Astrocyte of the spinal cord (primary cell): ENCODE data around the gene ABCC1.
"Not testable (repeated sequence)": the region's sequence is repeated elsewhere in the genome, so short reads cannot be mapped to it uniquely, and the experiment has no call there.

Experiments
- DNase-seq: peaks from one replicate; pipeline ENCODE4 v3.0.0; 2011; ENCODE audit warnings: low read depth, low spot score
- H3K4me3 ChIP-seq: 2 replicates; pipeline ENCODE4 v1.5.1; 2011; ENCODE audit warnings: low read depth, mild to moderate bottlenecking, low read length, moderate library complexity
- in situ Hi-C: cut with HindIII; loops from 2 replicates; pipeline ENCODE4 v1.10.0; 2017; ENCODE audit warnings: low sequenced_read_pairs
- TF ChIP-seq, protein P1 (sequence below): IDR thresholded peaks from 2 replicates; pipeline ENCODE4 v1.5.1; 2012; ENCODE audit warnings: low read depth, mild to moderate bottlenecking, low read length, inconsistent platforms

ABCC1 gene

DNA sequence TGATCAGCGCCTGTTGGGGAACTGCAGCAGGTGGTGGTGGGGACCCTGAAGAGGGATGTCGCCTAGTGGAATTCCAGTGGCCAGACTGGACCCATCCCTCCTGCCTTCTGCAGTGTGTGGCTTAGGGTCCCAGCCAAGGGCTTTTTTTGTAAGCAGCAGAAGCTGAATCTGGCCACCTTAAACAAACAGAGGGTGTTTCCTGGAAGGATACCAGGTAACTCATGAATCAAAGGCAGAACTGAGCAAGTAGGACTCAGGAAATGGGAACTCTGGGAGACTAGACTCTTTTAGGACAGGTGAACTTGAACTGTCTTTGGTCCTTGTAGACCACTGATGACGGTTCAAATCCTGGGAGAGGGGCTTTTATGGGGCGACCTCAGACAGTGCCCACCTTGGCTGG, 149.9 kb downstream of the ABCC1 start:
- H3K4me3 ChIP-seq, result no peak overlapping the region
- TF ChIP-seq, protein P1, sequence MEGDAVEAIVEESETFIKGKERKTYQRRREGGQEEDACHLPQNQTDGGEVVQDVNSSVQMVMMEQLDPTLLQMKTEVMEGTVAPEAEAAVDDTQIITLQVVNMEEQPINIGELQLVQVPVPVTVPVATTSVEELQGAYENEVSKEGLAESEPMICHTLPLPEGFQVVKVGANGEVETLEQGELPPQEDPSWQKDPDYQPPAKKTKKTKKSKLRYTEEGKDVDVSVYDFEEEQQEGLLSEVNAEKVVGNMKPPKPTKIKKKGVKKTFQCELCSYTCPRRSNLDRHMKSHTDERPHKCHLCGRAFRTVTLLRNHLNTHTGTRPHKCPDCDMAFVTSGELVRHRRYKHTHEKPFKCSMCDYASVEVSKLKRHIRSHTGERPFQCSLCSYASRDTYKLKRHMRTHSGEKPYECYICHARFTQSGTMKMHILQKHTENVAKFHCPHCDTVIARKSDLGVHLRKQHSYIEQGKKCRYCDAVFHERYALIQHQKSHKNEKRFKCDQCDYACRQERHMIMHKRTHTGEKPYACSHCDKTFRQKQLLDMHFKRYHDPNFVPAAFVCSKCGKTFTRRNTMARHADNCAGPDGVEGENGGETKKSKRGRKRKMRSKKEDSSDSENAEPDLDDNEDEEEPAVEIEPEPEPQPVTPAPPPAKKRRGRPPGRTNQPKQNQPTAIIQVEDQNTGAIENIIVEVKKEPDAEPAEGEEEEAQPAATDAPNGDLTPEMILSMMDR, result no peak
- in situ Hi-C loops, result no loop called here
- DNase-seq, result no peak

DNA sequence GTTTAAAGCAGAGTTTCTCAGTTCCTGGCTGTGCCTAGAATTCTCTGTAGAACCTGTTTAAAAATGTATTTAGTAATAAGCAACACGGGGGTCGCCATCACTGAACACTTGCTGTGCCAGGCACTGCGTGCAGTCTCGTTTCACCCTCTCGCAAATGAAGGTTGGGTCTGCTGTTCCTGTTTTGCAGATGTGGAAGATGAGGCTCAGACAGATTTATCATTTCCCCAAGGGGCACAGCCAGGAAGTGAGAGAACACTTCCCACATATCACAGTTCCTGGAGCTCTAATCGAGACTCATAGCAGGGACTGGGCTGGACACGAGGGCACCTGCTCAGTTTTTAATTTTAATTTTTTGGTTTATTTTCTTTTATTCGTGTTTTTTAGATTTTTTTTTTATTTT, 151.2 kb downstream of the ABCC1 start:
- H3K4me3 ChIP-seq, result no peak overlapping the region
- DNase-seq, result no peak
- in situ Hi-C loops, result no loop called here
- TF ChIP-seq, protein P1, result no peak

DNA sequence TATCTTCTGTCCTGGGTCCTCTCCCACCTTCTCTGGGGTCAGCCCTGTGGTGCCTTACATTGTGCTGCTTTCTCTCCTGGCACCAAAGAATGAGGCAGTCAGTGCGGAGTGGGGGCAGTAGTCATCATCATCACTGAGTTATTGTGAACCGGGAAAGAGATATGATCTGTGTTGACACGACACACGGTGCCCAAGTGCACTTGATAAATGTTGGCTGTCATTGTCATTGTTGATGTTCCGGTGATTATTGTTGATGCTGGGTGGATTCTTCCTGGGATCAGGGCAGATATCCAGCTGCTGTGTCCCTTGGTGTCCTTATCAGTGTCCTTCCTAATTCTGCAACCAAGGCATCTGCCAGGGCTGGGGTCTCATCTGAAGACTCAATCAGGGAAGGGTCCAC, 152.2 kb downstream of the ABCC1 start:
- TF ChIP-seq, protein P1, result no peak
- DNase-seq, result no peak
- in situ Hi-C loops, result no loop called here
- no peak overlapping the region for H3K4me3 ChIP-seq

DNA sequence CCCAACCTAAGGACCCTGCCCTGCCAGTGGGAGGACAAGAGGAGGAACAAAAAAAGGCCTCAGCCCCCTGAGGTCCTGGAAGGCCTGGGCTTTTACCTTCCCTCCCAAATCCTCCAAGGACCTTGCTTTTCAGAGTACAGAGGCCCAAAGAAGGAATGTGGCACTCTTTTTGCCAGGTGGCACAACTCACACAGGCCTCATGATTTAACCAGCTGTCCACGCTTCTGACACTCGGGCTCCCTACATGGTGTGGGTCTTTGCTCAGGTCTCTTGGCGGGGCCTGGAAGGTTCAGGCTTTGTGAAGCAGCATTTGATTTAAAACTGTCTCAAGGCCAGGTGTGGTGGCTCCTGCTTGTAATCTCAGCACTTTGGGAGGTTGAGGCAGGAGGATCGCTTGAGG, 153.3 kb downstream of the ABCC1 start:
- in situ Hi-C loops, result no loop called here
- TF ChIP-seq, protein P1, result no peak
- DNase-seq, result no peak
- H3K4me3 ChIP-seq, result no peak overlapping the region

DNA sequence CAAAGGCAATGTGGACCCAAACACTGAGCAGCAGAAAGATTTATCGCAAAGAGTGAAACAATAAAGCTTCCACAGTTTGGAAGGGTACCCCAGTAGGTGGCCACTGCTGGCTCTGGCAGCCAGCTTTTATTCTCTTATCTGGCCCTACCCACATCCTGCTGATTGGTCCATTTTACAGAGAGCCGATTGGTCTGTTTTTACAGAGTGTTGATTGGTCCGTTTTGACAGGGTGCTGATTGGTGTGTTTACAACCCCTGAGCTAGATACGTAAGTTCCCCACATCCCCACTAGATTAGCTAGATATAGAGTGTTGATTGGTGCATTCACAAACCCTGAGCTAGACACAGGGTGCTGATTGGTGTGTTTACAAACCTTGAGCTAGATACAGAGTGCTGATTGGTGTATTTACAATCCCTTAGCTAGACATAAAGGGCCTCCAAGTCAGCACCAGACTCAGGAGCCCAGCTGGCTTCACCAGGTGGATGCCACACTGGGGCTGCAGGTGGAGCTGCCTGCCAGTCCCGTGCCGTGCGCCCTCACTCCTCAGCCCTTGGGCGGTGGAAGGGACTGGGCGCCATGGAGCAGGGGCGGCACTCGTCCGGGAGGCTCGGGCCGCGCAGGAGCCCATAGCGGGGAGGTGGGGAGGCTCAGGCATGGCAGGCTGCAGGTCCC, 154.9 kb downstream of the ABCC1 start:
- H3K4me3 ChIP-seq, in situ Hi-C loops, DNase-seq: not testable (repeated sequence)

DNA sequence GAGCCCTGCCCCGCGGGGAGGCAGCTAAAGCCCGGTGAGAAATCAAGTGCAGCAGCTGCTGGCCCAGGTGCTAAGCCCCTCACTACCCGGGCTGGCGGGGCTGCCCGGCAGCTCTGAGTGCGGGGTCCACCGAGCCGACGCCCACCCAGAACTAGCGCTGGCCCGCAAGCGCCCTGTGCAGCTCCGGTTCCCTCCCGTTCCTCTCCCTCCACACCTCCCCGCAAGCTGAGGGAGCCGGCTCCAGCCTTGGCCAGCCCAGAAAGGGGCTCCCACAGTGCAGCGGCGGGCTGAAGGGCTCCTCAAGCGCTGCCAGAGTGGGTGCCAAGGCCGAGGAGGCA, 155.4 kb downstream of the ABCC1 start:
- in situ Hi-C loops, H3K4me3 ChIP-seq, DNase-seq: not testable (repeated sequence)

DNA sequence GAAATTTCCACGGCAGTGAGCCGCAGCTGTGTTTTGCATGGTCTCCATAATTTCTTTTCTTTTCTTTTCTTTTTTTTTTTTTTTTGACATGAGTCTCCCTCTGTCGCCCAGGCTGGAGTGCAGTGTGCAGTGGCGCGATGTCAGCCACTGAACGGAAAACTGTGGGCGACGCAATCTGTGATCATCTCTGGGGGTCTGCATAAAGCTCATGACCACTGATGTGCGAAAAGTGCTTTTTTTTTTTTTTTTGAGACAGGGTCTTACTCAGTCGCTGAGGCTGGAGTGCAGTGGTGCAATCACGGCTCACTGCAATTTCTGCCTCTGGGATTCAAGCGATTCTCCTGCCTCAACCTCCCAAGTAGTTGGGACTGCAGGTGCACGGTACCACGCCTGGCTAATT, 156.2 kb downstream of the ABCC1 start:
- no peak for DNase-seq
- in situ Hi-C loops, result no loop called here
- TF ChIP-seq, protein P1, result no peak
- H3K4me3 ChIP-seq, result no peak overlapping the region

DNA sequence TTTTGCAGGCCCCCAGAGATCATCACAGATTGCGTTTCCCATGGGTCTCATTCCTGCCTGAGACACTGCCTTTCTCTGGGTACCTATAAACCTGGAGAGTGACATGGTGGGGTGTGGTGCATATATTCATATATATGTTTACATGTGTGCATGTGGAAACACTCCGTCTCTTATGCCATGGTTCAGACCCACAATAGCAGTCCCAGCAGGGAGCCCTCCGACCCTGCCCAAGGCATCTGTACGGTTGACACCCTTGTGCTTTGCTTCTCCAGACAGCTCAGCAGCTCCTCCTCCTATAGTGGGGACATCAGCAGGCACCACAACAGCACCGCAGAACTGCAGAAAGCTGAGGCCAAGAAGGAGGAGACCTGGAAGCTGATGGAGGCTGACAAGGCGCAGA, 157.1 kb downstream of the ABCC1 start:
- H3K4me3 ChIP-seq, result no peak overlapping the region
- in situ Hi-C loops, result no loop called here
- no peak for DNase-seq
- TF ChIP-seq, protein P1, result no peak
